Measurements from ENCODE around the gene TMCC2. TPM values are rescaled to one million over a fixed set of nuclear protein-coding genes. Genes with fewer than 3 reads are reported as not detected.
A peak's percentile ranks its signal among the peaks of the same experiment; 100 is the strongest.

TMCC2 gene
- total RNA-seq, 1 donor from 2014 or later = 0.53 TPM

- no peak overlapping the region for H3K4me3 ChIP-seq (ENCODE audit: low read depth, low read length)
These were observed 56.8 kb downstream of the TMCC2 start for GRCh38 chr1:205284420-205285144.

GRCh38 chr1:205285381-205286101, 57.8 kb downstream of the TMCC2 start:
- H3K4me3 ChIP-seq (ENCODE audit: low read depth, low read length) = no peak overlapping the region
- no peak for TF ChIP-seq CTCF (IDR thresholded peaks at IDR 0.05; ENCODE audit: insufficient read depth, low read length, severe bottlenecking)
- no peaks in the 10 kb centered on the region for H3K36me3 ChIP-seq (ENCODE audit: control insufficient read depth, insufficient read depth, low read length)
- H3K27me3 ChIP-seq (ENCODE audit: control insufficient read depth, insufficient read depth, low read length) = no peaks in the 10 kb centered on the region
- FAIRE-seq (no peak), DNase-seq (ENCODE audit: low read depth) (no peak)

More at GRCh38 chr1:205284420-205285144, 56.8 kb downstream of the TMCC2 start:
- Histone ChIP-seq H3K36me3 (ENCODE audit: control insufficient read depth, insufficient read depth, low read length) (no peaks in the 10 kb centered on the region), H3K27me3 (ENCODE audit: control insufficient read depth, insufficient read depth, low read length) (no peaks in the 10 kb centered on the region)
- FAIRE-seq (peak; percentile 79), DNase-seq (ENCODE audit: low read depth) (peak; percentile 99)
- peak; percentile 14 for TF ChIP-seq CTCF (IDR thresholded peaks at IDR 0.05; ENCODE audit: insufficient read depth, low read length, severe bottlenecking)

GRCh38 chr1:205286335-205286950, 58.7 kb downstream of the TMCC2 start:
- FAIRE-seq = no peak
- no peak overlapping the region for H3K4me3 ChIP-seq (ENCODE audit: low read depth, low read length)
- no peak for TF ChIP-seq CTCF (IDR thresholded peaks at IDR 0.05; ENCODE audit: insufficient read depth, low read length, severe bottlenecking)

GRCh38 chr1:205287076-205287475, 59.3 kb downstream of the TMCC2 start:
- Histone ChIP-seq H3K36me3 (ENCODE audit: control insufficient read depth, insufficient read depth, low read length) (no peaks in the 10 kb centered on the region), H3K27me3 (ENCODE audit: control insufficient read depth, insufficient read depth, low read length) (no peaks in the 10 kb centered on the region), H3K4me3 (ENCODE audit: low read depth, low read length) (no peak overlapping the region)
- FAIRE-seq (no peak), DNase-seq (ENCODE audit: low read depth) (no peak)
- no peak for TF ChIP-seq CTCF (IDR thresholded peaks at IDR 0.05; ENCODE audit: insufficient read depth, low read length, severe bottlenecking)

More at GRCh38 chr1:205286335-205286950, 58.7 kb downstream of the TMCC2 start:
- no peak for DNase-seq (ENCODE audit: low read depth)
- Histone ChIP-seq H3K27me3 (ENCODE audit: control insufficient read depth, insufficient read depth, low read length) (no peaks in the 10 kb centered on the region), H3K36me3 (ENCODE audit: control insufficient read depth, insufficient read depth, low read length) (no peaks in the 10 kb centered on the region)

- no peaks in the 10 kb centered on the region for H3K36me3 ChIP-seq (ENCODE audit: control insufficient read depth, insufficient read depth, low read length)
- TF ChIP-seq CTCF (IDR thresholded peaks at IDR 0.05; ENCODE audit: insufficient read depth, low read length, severe bottlenecking) = no peak
- no peaks in the 10 kb centered on the region for H3K27me3 ChIP-seq (ENCODE audit: control insufficient read depth, insufficient read depth, low read length)
- no peak for FAIRE-seq
- no peak overlapping the region for H3K4me3 ChIP-seq (ENCODE audit: low read depth, low read length)
- DNase-seq (ENCODE audit: low read depth) = no peak
These were observed 60.2 kb downstream of the TMCC2 start for GRCh38 chr1:205287767-205288559.
